HepG2 (cell line): ENCODE data around the gene MTA2.

Source experiments
- CBFB ChIP-seq: sonication (generic); formaldehyde crosslinking; IDR thresholded peaks from 2 replicates; pipeline ENCODE4 v1.4.0; 2020; ENCODE audit warnings: missing genetic modification reagents
- CREB1 ChIP-seq, 2 experiments: fragments of 450-650 bp in 1 of 2; IDR thresholded peaks; 2 replicates each; pipeline ENCODE4 v1.6.1; 2016 to 2017; ENCODE audit warnings: control low read depth in 1 of 2, mild to moderate bottlenecking in 1 of 2, missing compliant biosample characterization in 1 of 2, missing genetic modification characterization in 1 of 2
- EZH2 ChIP-seq: conservative IDR thresholded peaks from 2 replicates; pipeline ENCODE4 v1.6.1; 2012; ENCODE audit warnings: mild to moderate bottlenecking, low read depth, low read length, moderate library complexity
- FOXA1 ChIP-seq, 2 experiments: fragments of 450-650 bp in 1 of 2; sonication (generic) in 1 of 2; formaldehyde crosslinking in 1 of 2; IDR thresholded peaks; 2 replicates each; pipeline versions ENCODE4 v1.4.0 to v1.6.1; 2016 to 2020; ENCODE audit warnings: missing genetic modification reagents in 1 of 2
- POLR2A ChIP-seq, 2 experiments: IDR thresholded peaks; 2 replicates each; pipeline ENCODE4 v1.6.1; 2011; ENCODE audit warnings: low read depth in 2 of 2, low read length in 2 of 2, mild to moderate bottlenecking in 1 of 2, moderate library complexity in 1 of 2; ENCODE audit not compliant: insufficient read depth in 1 of 2
- POLR2AphosphoS5 ChIP-seq: IDR thresholded peaks from 2 replicates; pipeline ENCODE4 v1.6.1; 2012; ENCODE audit warnings: low read depth, low read length
- SP1 ChIP-seq, 2 experiments: fragments of 450-650 bp in 1 of 2; sonication (generic) in 1 of 2; formaldehyde crosslinking in 1 of 2; IDR thresholded peaks; 2 replicates each; pipeline versions ENCODE4 v1.4.0 to v1.6.1; 2016 to 2020; ENCODE audit warnings: missing genetic modification reagents in 1 of 2
- TCF12 ChIP-seq, 2 experiments: fragments of 450-650 bp in 1 of 2; sonication (generic) in 1 of 2; formaldehyde crosslinking in 1 of 2; IDR thresholded peaks; 2 replicates each; pipeline versions ENCODE4 v1.6.1 to v1.8.0; 2017 to 2022; ENCODE audit warnings: antibody characterized with exemption in 1 of 2, mild to moderate bottlenecking in 1 of 2, missing genetic modification reagents in 1 of 2, moderate library complexity in 1 of 2
- ZFP37 ChIP-seq: sonication (generic); formaldehyde crosslinking; IDR thresholded peaks from 2 replicates; pipeline ENCODE4 v1.4.0; 2020; ENCODE audit warnings: missing genetic modification reagents, borderline replicate concordance
- ZNF207 ChIP-seq: fragments of 450-650 bp; IDR thresholded peaks from 2 replicates; pipeline ENCODE4 v1.6.1; 2016; ENCODE audit warnings: antibody characterized with exemption, borderline replicate concordance
- ZNF263 ChIP-seq: sonication (generic); formaldehyde crosslinking; IDR thresholded peaks from 2 replicates; pipeline ENCODE4 v1.4.0; 2020; ENCODE audit warnings: missing genetic modification reagents
- TF ChIP-seq, protein P1 (sequence below): sonication (generic); formaldehyde crosslinking; IDR thresholded peaks from 2 replicates; pipeline ENCODE4 v1.5.0; 2020; ENCODE audit warnings: mild to moderate bottlenecking, missing genetic modification reagents, moderate library complexity
- TF ChIP-seq, protein P2 (sequence below): sonication (generic); formaldehyde crosslinking; conservative IDR thresholded peaks from 2 replicates; pipeline ENCODE4 v1.8.1; 2023; ENCODE audit warnings: missing genetic modification reagents
- TF ChIP-seq, protein P3 (sequence below), 2 experiments: sonication (generic) in 1 of 2; formaldehyde crosslinking in 1 of 2; IDR thresholded peaks; 2 replicates each; pipeline versions ENCODE4 v1.5.1 to v1.6.1; 2011 to 2020; ENCODE audit warnings: borderline replicate concordance in 1 of 2, low read depth in 1 of 2, low read length in 1 of 2, mild to moderate bottlenecking in 1 of 2, missing genetic modification reagents in 1 of 2, moderate library complexity in 1 of 2

- TF ChIP-seq CREB1 (IDR thresholded peaks at IDR 0.05) (peak; percentile 95), CREB1 (CRISPR knock-in tag; IDR thresholded peaks at IDR 0.05) (peak; percentile 99), SP1 (IDR thresholded peaks at IDR 0.05) (no peak), SP1 (CRISPR knock-in tag; IDR thresholded peaks at IDR 0.05) (peak; percentile 91), ZNF263 (CRISPR knock-in tag) (no peak), ZNF207 (no peak), TCF12 (IDR thresholded peaks at IDR 0.05) (no peak), TCF12 (CRISPR knock-in tag; IDR thresholded peaks at IDR 0.05) (no peak), POLR2AphosphoS5 (peak; percentile 97), EZH2 (no peak), POLR2A (IDR thresholded peaks at IDR 0.05; ENCODE audit: insufficient read depth in 1 of 2, low read depth in 2 of 2, low read length in 2 of 2) (peak; percentile 96 to 97), FOXA1 (IDR thresholded peaks at IDR 0.05) (no peak), FOXA1 (CRISPR knock-in tag; IDR thresholded peaks at IDR 0.05) (peak; percentile 54), CBFB (CRISPR knock-in tag) (peak; percentile 83), ZFP37 (peak; percentile 83; the same call in 1 of the 2 replicates)
- TF ChIP-seq, protein P1, sequence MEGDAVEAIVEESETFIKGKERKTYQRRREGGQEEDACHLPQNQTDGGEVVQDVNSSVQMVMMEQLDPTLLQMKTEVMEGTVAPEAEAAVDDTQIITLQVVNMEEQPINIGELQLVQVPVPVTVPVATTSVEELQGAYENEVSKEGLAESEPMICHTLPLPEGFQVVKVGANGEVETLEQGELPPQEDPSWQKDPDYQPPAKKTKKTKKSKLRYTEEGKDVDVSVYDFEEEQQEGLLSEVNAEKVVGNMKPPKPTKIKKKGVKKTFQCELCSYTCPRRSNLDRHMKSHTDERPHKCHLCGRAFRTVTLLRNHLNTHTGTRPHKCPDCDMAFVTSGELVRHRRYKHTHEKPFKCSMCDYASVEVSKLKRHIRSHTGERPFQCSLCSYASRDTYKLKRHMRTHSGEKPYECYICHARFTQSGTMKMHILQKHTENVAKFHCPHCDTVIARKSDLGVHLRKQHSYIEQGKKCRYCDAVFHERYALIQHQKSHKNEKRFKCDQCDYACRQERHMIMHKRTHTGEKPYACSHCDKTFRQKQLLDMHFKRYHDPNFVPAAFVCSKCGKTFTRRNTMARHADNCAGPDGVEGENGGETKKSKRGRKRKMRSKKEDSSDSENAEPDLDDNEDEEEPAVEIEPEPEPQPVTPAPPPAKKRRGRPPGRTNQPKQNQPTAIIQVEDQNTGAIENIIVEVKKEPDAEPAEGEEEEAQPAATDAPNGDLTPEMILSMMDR (CRISPR knock-in tag) = no peak; the same call in 1 of the 2 replicates
- TF ChIP-seq, protein P2, sequence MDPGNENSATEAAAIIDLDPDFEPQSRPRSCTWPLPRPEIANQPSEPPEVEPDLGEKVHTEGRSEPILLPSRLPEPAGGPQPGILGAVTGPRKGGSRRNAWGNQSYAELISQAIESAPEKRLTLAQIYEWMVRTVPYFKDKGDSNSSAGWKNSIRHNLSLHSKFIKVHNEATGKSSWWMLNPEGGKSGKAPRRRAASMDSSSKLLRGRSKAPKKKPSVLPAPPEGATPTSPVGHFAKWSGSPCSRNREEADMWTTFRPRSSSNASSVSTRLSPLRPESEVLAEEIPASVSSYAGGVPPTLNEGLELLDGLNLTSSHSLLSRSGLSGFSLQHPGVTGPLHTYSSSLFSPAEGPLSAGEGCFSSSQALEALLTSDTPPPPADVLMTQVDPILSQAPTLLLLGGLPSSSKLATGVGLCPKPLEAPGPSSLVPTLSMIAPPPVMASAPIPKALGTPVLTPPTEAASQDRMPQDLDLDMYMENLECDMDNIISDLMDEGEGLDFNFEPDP (CRISPR knock-in tag) = 0 out of 2 replicates have a peak, but pooled peaks have one; percentile 72
- TF ChIP-seq, protein P3, sequence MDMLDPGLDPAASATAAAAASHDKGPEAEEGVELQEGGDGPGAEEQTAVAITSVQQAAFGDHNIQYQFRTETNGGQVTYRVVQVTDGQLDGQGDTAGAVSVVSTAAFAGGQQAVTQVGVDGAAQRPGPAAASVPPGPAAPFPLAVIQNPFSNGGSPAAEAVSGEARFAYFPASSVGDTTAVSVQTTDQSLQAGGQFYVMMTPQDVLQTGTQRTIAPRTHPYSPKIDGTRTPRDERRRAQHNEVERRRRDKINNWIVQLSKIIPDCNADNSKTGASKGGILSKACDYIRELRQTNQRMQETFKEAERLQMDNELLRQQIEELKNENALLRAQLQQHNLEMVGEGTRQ (IDR thresholded peaks at IDR 0.05; ENCODE audit: low read depth, low read length) = no peak
- TF ChIP-seq, protein P3 (CRISPR knock-in tag; IDR thresholded peaks at IDR 0.05; ENCODE audit: borderline replicate concordance) = no peak; the same call in 1 of the 2 replicates
These were observed 10.1 kb downstream of the MTA2 start, which contains the start of gene TUT1 for GRCh38 chr11:62591448-62592145.
